ENCODE measurements around the gene TAF3. TPM values are rescaled to one million over a fixed set of nuclear protein-coding genes. Genes with fewer than 3 reads are reported as not detected.

TAF3 gene
- polyA plus RNA-seq, 1 of the 3 experiments (the other 2 are of a cell fraction) = 2.4 TPM

DNA sequence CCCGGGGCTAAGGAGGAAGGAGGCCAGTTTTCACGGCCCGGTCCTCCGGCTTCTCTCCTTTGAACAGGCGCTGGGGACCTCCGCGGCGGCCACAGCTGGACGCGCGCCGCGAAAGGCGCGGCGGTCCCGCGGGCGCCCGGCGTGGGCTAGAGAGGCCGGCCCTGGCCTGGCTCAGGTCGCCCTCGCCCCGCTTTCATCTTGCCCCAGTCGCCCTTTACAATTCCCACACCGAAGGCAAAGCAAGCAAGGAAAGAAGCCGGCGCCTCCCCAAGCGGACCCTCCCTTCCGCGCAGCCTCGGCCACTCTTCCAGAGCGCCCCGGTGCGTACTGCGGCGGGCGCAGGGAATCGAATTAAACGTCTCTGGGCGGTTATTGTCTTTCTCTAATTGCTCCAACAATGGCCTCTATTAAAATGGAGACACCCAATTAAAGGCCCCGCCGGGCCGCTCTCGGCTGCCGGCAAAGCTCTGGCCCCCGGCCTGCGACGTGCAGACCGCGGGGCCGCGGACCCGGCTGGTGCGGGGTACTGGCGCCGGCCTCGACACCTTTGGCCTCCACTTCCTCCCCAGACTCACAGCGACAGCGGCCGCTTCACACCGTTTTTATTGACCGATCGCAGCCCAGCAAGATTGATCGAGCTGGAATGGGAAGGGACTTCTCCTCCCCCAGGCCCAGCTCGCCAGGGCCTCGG, 231.7 kb downstream of the TAF3 start:
- no peak for DNase-seq
- H3K4me3 ChIP-seq (ENCODE audit: low read depth in 2 of 2, low read length in 1 of 2) = peak overlapping the region; percentile 86 to 92
- WGBS (ENCODE audit: low lambda C conversion rate) = 2% methylated on average over 27 of the region's 68 CpGs
- TF ChIP-seq EP300 (IDR thresholded peaks at IDR 0.05; ENCODE audit: borderline replicate concordance in 1 of 2, low read depth in 1 of 2, low read length in 1 of 2) (0 out of 4 replicates have a peak, but pooled peaks of 1 of the 2 experiments have one; percentile 3), NRF1 (IDR thresholded peaks at IDR 0.05; ENCODE audit: low read depth, low read length) (no peak), POLR2AphosphoS5 (IDR thresholded peaks at IDR 0.05; ENCODE audit: low read depth, low read length) (peak; percentile 16), SIN3A (IDR thresholded peaks at IDR 0.05; ENCODE audit: borderline replicate concordance, low read depth, low read length) (peak; percentile 0; the same call in 1 of the 2 replicates)
- H3K36me3 ChIP-seq (replicated peaks in 1 of 2; ENCODE audit: control insufficient read depth in 1 of 2, insufficient read depth in 2 of 2, low read length in 1 of 2) = no peaks in the 10 kb centered on the region
- peak overlapping the region; percentile 98 for H3K4me2 ChIP-seq
- no peaks in the 10 kb centered on the region for H3K9me2 ChIP-seq
- H4K20me1 ChIP-seq (ENCODE audit: insufficient read depth) = peaks cover 3% of the 10 kb centered on the region
- H3K27ac ChIP-seq (ENCODE audit: low read depth in 2 of 2, low read length in 1 of 2) = peak overlapping the region; percentile 96 to 98
- no peaks in the 10 kb centered on the region for H3K9me3 ChIP-seq
- CTCF ChIA-PET = interaction anchor here (0.6 to 4.5 kb wide), 6 partner anchors 10 to 1253 kb away, joined by 4 to 15 read pairs (median 5); no protein-coding TSS in a partner anchor
- peak overlapping the region; percentile 96 for H3K9ac ChIP-seq
- peaks cover 87% of the 10 kb centered on the region for H3K79me2 ChIP-seq (ENCODE audit: insufficient read depth)
- peaks cover 8 to 18% of the 10 kb centered on the region in 2 experiments; a peak in 2 of 4 replicates for H3K4me1 ChIP-seq (ENCODE audit: control insufficient read depth in 1 of 2, insufficient read depth in 2 of 2, low read depth in 1 of 2, low read length in 1 of 2)
- H3F3A ChIP-seq (replicated peaks; ENCODE audit: insufficient read depth) = peaks cover 11% of the 10 kb centered on the region
- no peaks in the 10 kb centered on the region for H3K27me3 ChIP-seq (ENCODE audit: insufficient read depth)
- POLR2A ChIA-PET = interaction anchor here (0.6 to 3.9 kb wide), 4 partner anchors 10 to 1187 kb away, joined by 3 to 33 read pairs (median 3); no protein-coding TSS in a partner anchor
- H2AFZ ChIP-seq (ENCODE audit: low read depth) = no peak overlapping the region

DNA sequence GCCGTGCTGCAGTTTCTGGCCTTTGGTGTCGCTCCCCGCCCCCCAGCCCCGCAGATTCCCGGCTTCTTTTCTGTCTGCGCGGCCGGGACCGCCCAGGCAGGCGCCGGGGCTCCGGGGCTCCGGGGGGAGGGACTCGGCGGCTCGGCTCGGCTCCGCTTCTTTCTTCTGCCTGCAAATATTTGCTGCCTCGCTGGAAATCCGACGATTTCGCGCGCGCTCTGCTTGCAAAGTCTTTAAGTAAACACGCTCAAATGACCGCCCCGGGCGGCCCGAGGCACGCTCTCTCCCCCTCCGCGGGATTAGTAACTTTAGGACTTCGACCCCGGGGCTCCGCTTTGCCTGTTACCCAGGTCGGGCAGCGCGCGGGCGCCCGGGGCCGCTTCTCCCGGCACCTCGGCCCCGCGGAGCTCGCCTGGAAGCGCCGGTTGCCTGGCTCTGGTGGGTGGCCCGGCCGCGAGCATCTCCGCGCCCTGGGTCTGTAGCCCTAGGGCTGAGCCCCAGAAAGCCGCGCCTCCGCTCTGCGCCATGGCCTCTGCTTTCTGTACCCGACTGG, 232.3 kb downstream of the TAF3 start:
- no peak for DNase-seq

DNA sequence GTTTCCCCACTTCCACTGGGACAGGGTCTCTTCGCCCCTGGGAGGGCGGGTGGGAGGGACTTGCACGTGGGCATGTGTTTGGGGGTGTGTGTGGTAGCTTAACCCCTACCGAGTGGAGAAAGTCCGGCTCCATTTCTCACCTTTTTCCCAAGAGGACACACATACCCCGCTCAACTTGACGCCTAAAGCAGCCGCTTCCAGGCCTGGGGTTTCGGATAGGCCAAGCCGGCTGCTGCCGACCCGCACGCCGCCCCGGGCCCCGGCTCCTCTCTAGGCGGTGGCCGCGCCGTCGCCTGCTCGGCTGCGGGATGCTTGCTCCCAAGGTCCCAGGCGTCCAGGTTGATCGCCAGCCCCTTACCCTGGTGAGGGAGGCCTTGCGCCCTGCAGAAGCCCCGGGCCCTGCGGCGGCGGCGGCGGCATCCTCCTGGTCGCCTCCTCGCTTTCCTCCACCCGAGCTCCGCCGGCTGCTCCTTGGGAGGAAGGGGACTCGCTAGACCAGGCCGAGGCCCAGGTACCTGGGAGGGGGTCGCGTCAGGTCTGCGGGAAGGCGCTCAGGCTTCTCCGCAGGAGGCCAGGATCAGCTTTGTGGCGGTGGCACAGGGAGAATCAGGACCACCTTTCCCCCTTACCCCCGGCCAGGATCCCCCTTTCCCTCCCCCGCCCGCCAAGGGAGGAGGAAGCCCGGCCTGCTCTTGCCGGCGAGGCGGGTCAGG, 233.0 kb downstream of the TAF3 start:
- TF ChIP-seq, protein P1, sequence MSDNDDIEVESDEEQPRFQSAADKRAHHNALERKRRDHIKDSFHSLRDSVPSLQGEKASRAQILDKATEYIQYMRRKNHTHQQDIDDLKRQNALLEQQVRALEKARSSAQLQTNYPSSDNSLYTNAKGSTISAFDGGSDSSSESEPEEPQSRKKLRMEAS (IDR thresholded peaks at IDR 0.05; ENCODE audit: low read depth) = 0 out of 2 replicates have a peak, but pooled peaks have one; percentile 17
- TF ChIP-seq SIN3A (IDR thresholded peaks at IDR 0.05; ENCODE audit: borderline replicate concordance, low read depth, low read length) = no peak

More for the DNA sequence above, 232.3 kb downstream of the TAF3 start:
- Histone ChIP-seq H3K36me3 (replicated peaks in 1 of 2; ENCODE audit: control insufficient read depth in 1 of 2, insufficient read depth in 2 of 2, low read length in 1 of 2) (peaks cover under 1 to 1% of the 10 kb centered on the region in 2 experiments), H3K79me2 (ENCODE audit: insufficient read depth) (peaks cover 91% of the 10 kb centered on the region), H3K27ac (ENCODE audit: low read depth in 2 of 2, low read length in 1 of 2) (peak overlapping the region; percentile 96 to 98), H3K4me1 (ENCODE audit: control insufficient read depth in 1 of 2, insufficient read depth in 2 of 2, low read depth in 1 of 2, low read length in 1 of 2) (peaks cover 8 to 18% of the 10 kb centered on the region in 2 experiments; a peak in 2 of 4 replicates), H3K9me2 (no peaks in the 10 kb centered on the region), H3K4me3 (ENCODE audit: low read depth in 2 of 2, low read length in 1 of 2) (peak overlapping the region; percentile 86 to 92), H2AFZ (ENCODE audit: low read depth) (no peak overlapping the region), H3K27me3 (ENCODE audit: insufficient read depth) (no peaks in the 10 kb centered on the region), H3K9ac (peak overlapping the region; percentile 96), H4K20me1 (ENCODE audit: insufficient read depth) (peaks cover 9% of the 10 kb centered on the region), H3K9me3 (no peaks in the 10 kb centered on the region), H3K4me2 (peak overlapping the region; percentile 98), H3F3A (replicated peaks; ENCODE audit: insufficient read depth) (peaks cover 11% of the 10 kb centered on the region)
- CTCF ChIA-PET = interaction anchor here (1.3 to 4.5 kb wide), 5 partner anchors 10 to 1252 kb away, joined by 4 to 15 read pairs (median 5); no protein-coding TSS in a partner anchor
- POLR2A ChIA-PET = interaction anchor here (0.6 to 3.9 kb wide), 3 partner anchors 9 to 1232 kb away, joined by 4 to 33 read pairs (median 4); no protein-coding TSS in a partner anchor
- TF ChIP-seq EP300 (IDR thresholded peaks at IDR 0.05; ENCODE audit: borderline replicate concordance in 1 of 2, low read depth in 1 of 2, low read length in 1 of 2) (0 out of 4 replicates have a peak, but pooled peaks of 1 of the 2 experiments have one; percentile 2), TCF12 (IDR thresholded peaks at IDR 0.05) (no peak)
- WGBS (ENCODE audit: low lambda C conversion rate) = 1% methylated on average over 33 of the region's 60 CpGs

More for the DNA sequence above, 233.0 kb downstream of the TAF3 start:
- Histone ChIP-seq H3K36me3 (replicated peaks in 1 of 2; ENCODE audit: control insufficient read depth in 1 of 2, insufficient read depth in 2 of 2, low read length in 1 of 2) (peaks cover 3 to 7% of the 10 kb centered on the region in 2 experiments), H3K4me3 (ENCODE audit: low read depth in 2 of 2, low read length in 1 of 2) (peak overlapping the region; percentile 86 to 92), H3K4me1 (ENCODE audit: control insufficient read depth in 1 of 2, insufficient read depth in 2 of 2, low read depth in 1 of 2, low read length in 1 of 2) (peaks cover 8 to 18% of the 10 kb centered on the region in 2 experiments; a peak in 2 of 4 replicates), H3K27ac (ENCODE audit: low read depth in 2 of 2, low read length in 1 of 2) (peak overlapping the region; percentile 96 to 98), H3K9me2 (no peaks in the 10 kb centered on the region), H3K9me3 (no peaks in the 10 kb centered on the region), H2AFZ (ENCODE audit: low read depth) (no peak overlapping the region), H3K79me2 (ENCODE audit: insufficient read depth) (peaks cover 91% of the 10 kb centered on the region), H4K20me1 (ENCODE audit: insufficient read depth) (peaks cover 15% of the 10 kb centered on the region), H3F3A (replicated peaks; ENCODE audit: insufficient read depth) (peaks cover 11% of the 10 kb centered on the region), H3K9ac (peak overlapping the region; percentile 96), H3K27me3 (ENCODE audit: insufficient read depth) (no peaks in the 10 kb centered on the region), H3K4me2 (peak overlapping the region; percentile 98)
- 5% methylated on average over 29 of the region's 52 CpGs for WGBS (ENCODE audit: low lambda C conversion rate)
- peak; percentile 68 for DNase-seq
- CTCF ChIA-PET = interaction anchor here (0.8 to 4.5 kb wide), 6 partner anchors 8 to 1252 kb away, joined by 4 to 15 read pairs (median 6); no protein-coding TSS in a partner anchor
- POLR2A ChIA-PET = interaction anchor here (0.6 to 3.9 kb wide), 3 partner anchors 9 to 1231 kb away, joined by 4 to 33 read pairs (median 4); no protein-coding TSS in a partner anchor
